Right lobe of liver (tissue), 4 donors: ENCODE data around the gene TMEM245.

ENCODE experiments used
- POLR2A ChIP-seq: fragments of 450-650 bp; IDR thresholded peaks from one replicate; pipeline ENCODE4 v1.6.1; 2017; ENCODE audit warnings: antibody characterized with exemption, mild to moderate bottlenecking
- TF ChIP-seq, protein P1 (sequence below), 4 donors: fragments of 200-600 bp in 3 of 4; fragments of 450-650 bp in 1 of 4; IDR thresholded peaks; one replicate each; pipeline versions ENCODE4 v1.5.1 to v1.8.0; 2016 to 2022; ENCODE audit warnings: antibody characterized with exemption in 4 of 4, mild to moderate bottlenecking in 2 of 4
- donor health status: DM: no; HTN: no; CAD: no.
- donor health status: DM: no; HTN: no; CAD: no.
- donor health status: DM: no; HTN: yes; CAD: no.

DNA sequence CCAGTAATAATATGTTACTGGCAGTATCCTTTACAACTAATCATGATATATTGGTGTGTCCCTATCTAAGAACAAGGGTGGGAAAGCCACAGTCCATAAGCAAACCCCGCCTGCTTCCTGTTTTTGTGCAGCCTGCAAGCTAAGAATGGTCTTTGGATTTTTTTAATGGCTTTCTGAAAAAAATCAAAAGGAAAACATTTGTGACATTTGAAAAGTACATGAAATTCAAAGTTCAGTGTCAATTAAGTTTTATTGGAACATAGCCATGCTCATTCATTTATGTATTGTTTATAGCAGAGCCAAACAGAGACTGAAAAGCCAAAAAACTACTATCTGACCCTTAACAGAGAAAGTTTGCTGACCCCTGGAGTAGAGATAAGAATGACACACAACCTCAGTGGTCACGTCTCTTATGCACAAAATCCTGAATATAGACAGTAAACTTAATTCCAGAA, 12.8 kb upstream of the TMEM245 start:
- TF ChIP-seq POLR2A = no peak
- TF ChIP-seq, protein P1, sequence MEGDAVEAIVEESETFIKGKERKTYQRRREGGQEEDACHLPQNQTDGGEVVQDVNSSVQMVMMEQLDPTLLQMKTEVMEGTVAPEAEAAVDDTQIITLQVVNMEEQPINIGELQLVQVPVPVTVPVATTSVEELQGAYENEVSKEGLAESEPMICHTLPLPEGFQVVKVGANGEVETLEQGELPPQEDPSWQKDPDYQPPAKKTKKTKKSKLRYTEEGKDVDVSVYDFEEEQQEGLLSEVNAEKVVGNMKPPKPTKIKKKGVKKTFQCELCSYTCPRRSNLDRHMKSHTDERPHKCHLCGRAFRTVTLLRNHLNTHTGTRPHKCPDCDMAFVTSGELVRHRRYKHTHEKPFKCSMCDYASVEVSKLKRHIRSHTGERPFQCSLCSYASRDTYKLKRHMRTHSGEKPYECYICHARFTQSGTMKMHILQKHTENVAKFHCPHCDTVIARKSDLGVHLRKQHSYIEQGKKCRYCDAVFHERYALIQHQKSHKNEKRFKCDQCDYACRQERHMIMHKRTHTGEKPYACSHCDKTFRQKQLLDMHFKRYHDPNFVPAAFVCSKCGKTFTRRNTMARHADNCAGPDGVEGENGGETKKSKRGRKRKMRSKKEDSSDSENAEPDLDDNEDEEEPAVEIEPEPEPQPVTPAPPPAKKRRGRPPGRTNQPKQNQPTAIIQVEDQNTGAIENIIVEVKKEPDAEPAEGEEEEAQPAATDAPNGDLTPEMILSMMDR (IDR thresholded peaks at IDR 0.05) = no peak
